Astrocyte (in vitro differentiated cells and primary cell): Measurements from ENCODE around the gene DCAF7.

Experiments
- CTCF ChIP-seq: IDR thresholded peaks from 2 replicates; pipeline ENCODE4 v1.5.1; 2011; ENCODE audit warnings: low read depth, mild to moderate bottlenecking, inconsistent platforms, low read length, moderate library complexity; ENCODE audit not compliant: insufficient read depth
- EZH2 ChIP-seq: IDR thresholded peaks from 2 replicates; pipeline ENCODE4 v1.6.1; 2012; ENCODE audit warnings: mild to moderate bottlenecking, low read length, inconsistent platforms; ENCODE audit not compliant: insufficient read depth

DNA sequence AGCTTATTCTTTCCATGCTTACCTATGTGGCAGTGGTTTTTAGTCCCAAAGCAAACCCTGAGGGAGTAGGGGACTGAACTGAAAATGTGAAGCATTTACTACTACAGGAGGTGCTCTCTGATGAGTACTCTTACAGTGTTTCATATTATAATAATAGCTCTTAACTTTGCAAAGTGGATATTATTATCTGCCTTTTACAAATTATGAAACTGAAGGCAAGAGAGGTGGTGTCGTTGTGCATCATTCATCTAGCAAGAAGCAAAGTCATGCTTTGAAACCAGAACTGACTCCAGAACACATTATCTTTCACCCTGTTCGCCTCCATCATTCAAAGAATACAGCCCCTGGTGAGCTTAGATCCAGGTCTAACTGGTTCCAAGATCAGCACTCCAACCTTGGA is 35.3 kb upstream of the DCAF7 start:
- no peak for TF ChIP-seq EZH2
- no peak for TF ChIP-seq CTCF
